Measurements from ENCODE around the gene COL24A1. TPM values are rescaled to one million over a fixed set of nuclear protein-coding genes. Genes with fewer than 3 reads are reported as not detected.
A peak's percentile ranks its signal among the peaks of the same experiment; 100 is the strongest.

Gene COL24A1
- total RNA-seq, 1 donor = 0.27 TPM

DNA sequence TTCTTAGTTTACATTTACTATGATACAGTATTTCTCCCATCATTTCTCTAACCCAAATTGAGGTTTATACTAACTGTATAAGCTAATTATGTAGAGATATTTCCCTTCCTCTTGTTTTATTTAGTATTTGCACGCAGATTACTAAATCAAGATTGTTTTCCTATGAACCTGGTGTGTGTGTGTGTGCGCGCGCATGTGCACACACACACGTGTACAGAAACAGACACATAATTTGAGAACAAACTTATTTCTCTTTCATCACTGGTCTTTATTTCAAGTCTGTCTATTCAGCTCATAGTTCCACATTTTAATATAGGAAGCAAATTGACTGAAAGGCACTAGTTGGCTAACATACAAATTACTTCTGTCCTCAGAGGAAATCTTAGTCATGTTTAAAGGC lies 19.7 kb upstream of the COL24A1 start:
- no peak overlapping the region for H3K4me3 ChIP-seq (ENCODE audit: low read depth, low read length)
- DNase-seq (ENCODE audit: low read depth) = no peak
- TF ChIP-seq, protein P1, sequence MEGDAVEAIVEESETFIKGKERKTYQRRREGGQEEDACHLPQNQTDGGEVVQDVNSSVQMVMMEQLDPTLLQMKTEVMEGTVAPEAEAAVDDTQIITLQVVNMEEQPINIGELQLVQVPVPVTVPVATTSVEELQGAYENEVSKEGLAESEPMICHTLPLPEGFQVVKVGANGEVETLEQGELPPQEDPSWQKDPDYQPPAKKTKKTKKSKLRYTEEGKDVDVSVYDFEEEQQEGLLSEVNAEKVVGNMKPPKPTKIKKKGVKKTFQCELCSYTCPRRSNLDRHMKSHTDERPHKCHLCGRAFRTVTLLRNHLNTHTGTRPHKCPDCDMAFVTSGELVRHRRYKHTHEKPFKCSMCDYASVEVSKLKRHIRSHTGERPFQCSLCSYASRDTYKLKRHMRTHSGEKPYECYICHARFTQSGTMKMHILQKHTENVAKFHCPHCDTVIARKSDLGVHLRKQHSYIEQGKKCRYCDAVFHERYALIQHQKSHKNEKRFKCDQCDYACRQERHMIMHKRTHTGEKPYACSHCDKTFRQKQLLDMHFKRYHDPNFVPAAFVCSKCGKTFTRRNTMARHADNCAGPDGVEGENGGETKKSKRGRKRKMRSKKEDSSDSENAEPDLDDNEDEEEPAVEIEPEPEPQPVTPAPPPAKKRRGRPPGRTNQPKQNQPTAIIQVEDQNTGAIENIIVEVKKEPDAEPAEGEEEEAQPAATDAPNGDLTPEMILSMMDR (IDR thresholded peaks at IDR 0.05; ENCODE audit: insufficient read depth, low read length) = no peak

DNA sequence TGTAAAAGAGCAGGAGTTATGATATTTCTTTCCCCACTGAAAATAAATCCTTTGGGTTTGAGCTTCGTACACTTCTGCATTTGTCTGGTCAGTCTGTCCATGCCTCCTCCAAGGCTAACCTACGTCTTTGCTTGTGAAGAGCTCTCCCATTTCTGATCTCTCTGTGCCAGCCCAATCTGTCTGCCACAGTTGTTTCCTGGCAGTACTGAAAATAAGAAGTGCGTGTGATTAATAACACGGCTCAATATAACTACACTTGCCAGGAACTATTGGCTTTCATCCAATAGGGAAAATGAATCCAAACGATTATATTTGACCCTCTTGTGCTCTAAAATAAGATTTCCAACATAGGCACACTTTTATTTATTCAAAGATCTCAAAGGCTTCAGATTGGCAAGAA lies 19.2 kb upstream of the COL24A1 start:
- H3K4me3 ChIP-seq (ENCODE audit: low read depth, low read length) = no peak overlapping the region
- TF ChIP-seq, protein P1 (IDR thresholded peaks at IDR 0.05; ENCODE audit: insufficient read depth, low read length) = no peak
- DNase-seq (ENCODE audit: low read depth) = no peak

DNA sequence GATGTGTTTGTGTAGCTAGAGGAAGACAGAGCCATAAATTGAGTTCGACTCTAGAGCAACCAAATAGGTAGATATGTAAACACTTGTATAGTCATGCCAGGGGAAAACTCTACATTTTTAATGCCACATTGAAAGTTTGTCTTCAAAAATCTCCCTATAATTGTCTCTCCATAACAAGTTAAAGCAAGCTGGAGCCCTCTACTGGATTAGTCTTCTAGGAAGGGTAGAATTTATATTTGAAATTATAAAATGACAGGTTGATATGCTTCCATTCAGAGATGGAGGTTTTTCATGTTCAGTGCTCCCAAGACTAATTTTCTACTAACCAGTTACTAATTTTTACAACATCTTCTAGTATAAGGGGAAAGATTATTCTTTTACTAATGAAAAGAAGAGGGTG lies 13.1 kb upstream of the COL24A1 start:
- no peak for DNase-seq (ENCODE audit: low read depth)
- H3K4me3 ChIP-seq (ENCODE audit: low read depth, low read length) = no peak overlapping the region
- TF ChIP-seq, protein P1 (IDR thresholded peaks at IDR 0.05; ENCODE audit: insufficient read depth, low read length) = peak; percentile 6

DNA sequence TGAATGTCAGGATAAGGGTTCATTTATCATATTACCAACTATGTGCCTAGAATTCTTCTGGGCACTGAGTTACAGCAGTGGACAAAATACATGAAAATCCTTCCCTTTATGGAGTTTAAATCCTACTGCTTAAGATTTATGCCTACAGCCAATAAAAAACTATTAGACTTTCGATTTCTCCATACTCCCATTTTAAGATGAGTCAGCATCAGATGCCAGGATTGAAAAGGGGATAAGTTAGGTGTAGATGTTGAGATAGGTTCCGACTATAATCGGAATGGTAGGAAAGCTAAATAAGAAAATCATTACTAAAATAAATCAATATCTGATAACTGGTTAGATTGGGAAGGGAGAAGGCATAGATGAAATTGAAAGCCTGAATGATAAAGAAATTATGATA lies 3.2 kb upstream of the COL24A1 start:
- no peak overlapping the region for H3K4me3 ChIP-seq (ENCODE audit: low read depth, low read length)
- DNase-seq (ENCODE audit: low read depth) = no peak
- TF ChIP-seq, protein P1 (IDR thresholded peaks at IDR 0.05; ENCODE audit: insufficient read depth, low read length) = no peak

DNA sequence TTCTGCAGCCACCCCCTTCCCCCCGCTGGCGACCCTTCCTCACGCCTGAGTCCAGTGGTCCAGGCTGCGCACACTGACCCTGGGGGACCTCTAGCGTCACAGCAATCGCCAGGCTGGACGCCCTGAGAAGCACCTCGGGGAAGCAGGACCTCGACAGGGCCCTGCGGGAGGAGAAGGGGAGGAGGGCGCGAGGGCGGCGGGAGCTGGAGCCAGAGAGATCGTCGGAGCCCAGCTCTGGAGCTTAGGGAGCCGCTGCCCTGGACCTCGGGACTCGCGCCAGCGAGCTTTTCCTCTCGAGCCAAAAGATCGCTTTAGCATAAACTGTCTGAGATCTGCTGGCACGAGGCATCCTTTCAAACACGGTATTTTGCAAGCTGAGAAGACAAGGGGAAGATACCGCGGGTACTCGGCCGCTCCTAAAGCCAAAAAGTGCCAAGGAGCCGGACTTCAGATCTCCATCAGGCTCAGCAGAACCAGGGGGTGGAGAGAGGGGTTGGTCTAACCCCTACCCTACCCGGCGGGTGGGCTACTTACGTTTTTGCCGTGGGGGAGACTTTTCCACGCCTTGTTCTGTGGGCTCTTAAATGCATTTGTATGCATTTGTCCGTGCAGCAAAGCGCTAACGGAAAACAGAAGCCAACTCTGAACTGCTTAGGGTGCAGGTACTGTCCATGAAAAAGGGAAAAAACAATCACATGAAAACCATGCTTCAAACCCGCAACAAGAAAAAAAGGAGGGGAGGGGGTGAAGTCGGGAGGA lies 586 bp downstream of the COL24A1 start:
- peak; percentile 43 for DNase-seq (ENCODE audit: low read depth)
- TF ChIP-seq, protein P1 (IDR thresholded peaks at IDR 0.05; ENCODE audit: insufficient read depth, low read length) = no peak
- H3K4me3 ChIP-seq (ENCODE audit: low read depth, low read length) = peak overlapping the region; percentile 53

DNA sequence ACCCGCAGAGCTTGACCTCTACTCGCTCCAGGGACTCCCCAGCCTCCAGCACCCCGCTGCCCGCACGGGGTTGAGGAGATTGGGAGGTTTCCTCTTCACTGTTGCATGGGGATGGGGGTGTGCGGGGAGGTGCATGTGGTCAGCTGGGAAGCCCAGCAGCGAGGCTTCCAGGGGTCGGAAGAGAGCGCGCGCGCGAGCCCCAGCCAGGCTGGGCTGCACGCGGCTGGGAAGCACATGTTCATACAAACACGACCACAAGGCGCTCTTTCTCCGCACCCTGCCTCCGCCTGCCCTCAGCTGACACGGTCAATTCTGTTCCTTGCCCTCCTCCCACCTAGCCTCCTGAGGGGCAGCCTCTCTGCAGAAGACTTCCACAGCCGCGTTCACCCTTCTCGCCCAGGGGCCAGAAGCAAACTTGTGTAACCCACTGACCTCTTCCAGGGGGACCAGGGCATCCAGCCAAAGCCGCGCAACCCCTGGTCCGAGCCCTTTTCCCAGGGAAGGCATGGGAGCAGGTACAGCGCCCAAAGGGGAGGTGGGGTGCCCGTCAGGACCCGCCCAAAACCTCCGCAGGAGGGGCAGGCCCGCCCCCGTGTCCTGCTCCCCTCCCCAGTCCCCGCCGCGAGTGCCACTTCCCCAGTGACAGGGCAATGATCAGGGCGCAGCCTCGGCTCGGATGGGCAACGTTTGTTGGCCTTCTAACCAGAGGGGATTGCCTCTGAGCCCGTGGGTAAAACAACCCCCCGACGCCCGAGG lies 1.3 kb downstream of the COL24A1 start:
- TF ChIP-seq, protein P1 (IDR thresholded peaks at IDR 0.05; ENCODE audit: insufficient read depth, low read length) = no peak
- no peak for DNase-seq (ENCODE audit: low read depth)
- H3K4me3 ChIP-seq (ENCODE audit: low read depth, low read length) = peak overlapping the region; percentile 53

Data from fibroblast of the aortic adventitia (primary cell).